Neural cell (in vitro differentiated cells): ENCODE results near the gene NDRG2. TPM values are rescaled to one million over a fixed set of nuclear protein-coding genes. Genes with fewer than 3 reads are reported as not detected.

Experiments
- H2AFZ ChIP-seq: fragments of 200-600, 300-800 bp; sonication (generic), shearing (Covaris generic); 2 replicates; pipeline ENCODE4 v1.6.0; 2014; ENCODE audit warnings: low read depth, mild to moderate bottlenecking, antibody characterized with exemption, low read length, moderate library complexity
- H3F3A ChIP-seq: fragments of 200-600 bp; shearing (Covaris generic); 2 replicates; pipeline ENCODE4 v1.6.1; 2016; ENCODE audit warnings: mild to moderate bottlenecking, moderate library complexity, mixed read lengths, antibody characterized with exemption, low read length; ENCODE audit not compliant: insufficient read depth, poor library complexity, severe bottlenecking
- H3K27ac ChIP-seq: fragments of 200-600, 300-800 bp; sonication (generic), shearing (Covaris generic); 2 replicates; pipeline ENCODE4 v1.5.1; 2014; ENCODE audit warnings: mild to moderate bottlenecking, low read length, moderate library complexity
- H3K27me3 ChIP-seq: fragments of 300-800, 200-600 bp; sonication (generic), shearing (Covaris generic); 2 replicates; pipeline ENCODE4 v1.6.0; 2014; ENCODE audit warnings: mild to moderate bottlenecking, low read depth, low read length, moderate library complexity; ENCODE audit not compliant: insufficient read depth
- H3K36me3 ChIP-seq: fragments of 300-800, 200-600 bp; sonication (generic), shearing (Covaris generic); 2 replicates; pipeline ENCODE4 v1.5.1; 2014; ENCODE audit warnings: mild to moderate bottlenecking, antibody characterized with exemption, low read length, moderate library complexity; ENCODE audit not compliant: insufficient read depth
- H3K4me2 ChIP-seq: fragments of 300-800, 200-600 bp; sonication (generic), shearing (Covaris generic); 2 replicates; pipeline ENCODE4 v1.6.0; 2014; ENCODE audit warnings: mild to moderate bottlenecking, low read length
- H3K4me3 ChIP-seq: fragments of 300-800, 200-600 bp; sonication (generic), shearing (Covaris generic); 2 replicates; pipeline ENCODE4 v1.5.1; 2014; ENCODE audit warnings: mild to moderate bottlenecking, low read length, moderate library complexity
- H3K79me2 ChIP-seq: fragments of 200-600 bp; shearing (Covaris generic); replicated peaks from 2 replicates; pipeline ENCODE4 v1.6.0; 2014; ENCODE audit warnings: mild to moderate bottlenecking, low read length, moderate library complexity; ENCODE audit not compliant: insufficient read depth
- H3K9ac ChIP-seq: fragments of 300-800, 200-600 bp; sonication (generic), shearing (Covaris generic); 2 replicates; pipeline ENCODE4 v1.6.1; 2016; ENCODE audit warnings: mild to moderate bottlenecking, low read length, mixed read lengths
- H3K9me2 ChIP-seq: fragments of 200-600 bp; shearing (Covaris generic); 2 replicates; pipeline ENCODE4 v1.6.1; 2016; ENCODE audit warnings: mild to moderate bottlenecking, low read length, mixed read lengths; ENCODE audit not compliant: insufficient read depth
- H3K9me3 ChIP-seq: fragments of 200-600, 300-800 bp; sonication (generic), shearing (Covaris generic); 2 replicates; pipeline ENCODE4 v1.6.1; 2016; ENCODE audit warnings: mild to moderate bottlenecking, mixed run types, low read length, moderate library complexity, mixed read lengths
- H4K20me1 ChIP-seq: fragments of 200-600 bp; shearing (Covaris generic); 2 replicates; pipeline ENCODE4 v1.6.1; 2016; ENCODE audit warnings: mild to moderate bottlenecking, mixed run types; ENCODE audit not compliant: insufficient read depth
- EP300 ChIP-seq: fragments of 450-650 bp; conservative IDR thresholded peaks from 2 replicates; pipeline ENCODE4 v1.6.1; 2014; ENCODE audit warnings: antibody characterized with exemption, mild to moderate bottlenecking, moderate library complexity; ENCODE audit not compliant: poor library complexity, severe bottlenecking
- EZH2 ChIP-seq: fragments of 200-600, 300-800 bp; shearing (Covaris generic), sonication (generic); IDR thresholded peaks from 2 replicates; pipeline ENCODE4 v1.6.1; 2014; ENCODE audit warnings: antibody characterized with exemption, low read length, borderline replicate concordance, mild to moderate bottlenecking; ENCODE audit not compliant: insufficient read depth, poor library complexity, severe bottlenecking
- MXI1 ChIP-seq: fragments of 450-650 bp; conservative IDR thresholded peaks from 2 replicates; pipeline ENCODE4 v1.6.1; 2014; ENCODE audit warnings: antibody characterized with exemption, mild to moderate bottlenecking; ENCODE audit not compliant: poor library complexity, severe bottlenecking
- POLR2AphosphoS5 ChIP-seq: IDR thresholded peaks from 2 replicates; pipeline ENCODE4 v1.6.1; 2012
- RAD21 ChIP-seq: fragments of 450-650 bp; conservative IDR thresholded peaks from 2 replicates; pipeline ENCODE4 v1.6.1; 2014; ENCODE audit warnings: antibody characterized with exemption, mild to moderate bottlenecking, moderate library complexity
- REST ChIP-seq: IDR thresholded peaks from 2 replicates; pipeline ENCODE4 v1.6.1; 2012; ENCODE audit warnings: borderline replicate concordance
- SMC3 ChIP-seq: fragments of 450-650 bp; conservative IDR thresholded peaks from 2 replicates; pipeline ENCODE4 v1.6.1; 2014; ENCODE audit warnings: antibody characterized with exemption, mild to moderate bottlenecking, moderate library complexity; ENCODE audit not compliant: poor library complexity
- TAF1 ChIP-seq: IDR thresholded peaks from 2 replicates; pipeline ENCODE4 v1.6.1; 2012; ENCODE audit warnings: low read depth
- polyA plus RNA-seq: library from polyadenylated mRNA; depleted of rRNA; stranded (reverse); fragments of >200 nt; gene quantifications from 2 replicates; pipeline ENCODE4 v1.2.3, GENCODE V29; 2014
- TF ChIP-seq, protein P1 (sequence below): fragments of 450-650 bp; IDR thresholded peaks from 2 replicates; pipeline ENCODE4 v1.5.1; 2014; ENCODE audit warnings: antibody characterized with exemption, mild to moderate bottlenecking, moderate library complexity; ENCODE audit not compliant: poor library complexity, severe bottlenecking

Gene NDRG2
- polyA plus RNA-seq, 1 donor from 2014 or later = 43.3 TPM

GRCh38 chr14:21034707-21035106 lies 9.8 kb upstream of the NDRG2 start, which contains the start of gene RNASE13:
RNASE13 (minus strand) TSS chr14:21034807; CDS start chr14:21034288, 519 bp downstream.
- Histone ChIP-seq H3K9me2 (no peaks in the 10 kb centered on the region), H4K20me1 (no peaks in the 10 kb centered on the region), H3K79me2 (no peaks in the 10 kb centered on the region), H3K4me3 (no peak within 1 kb of the TSS), H3K36me3 (no peaks in the 10 kb centered on the region), H3K27ac (no peak within 1 kb of the TSS), H3K9me3 (no peaks in the 10 kb centered on the region), H2AFZ (no peak within 1 kb of the TSS), H3K27me3 (no peaks in the 10 kb centered on the region), H3K9ac (no peak within 1 kb of the TSS), H3K4me2 (no peak within 1 kb of the TSS), H3F3A (no peaks in the 10 kb centered on the region)
- TF ChIP-seq REST (no peak), RAD21 (no peak), EZH2 (no peak)

GRCh38 chr14:21033133-21033698 lies 8.4 kb upstream of the NDRG2 start:
- TF ChIP-seq MXI1 (no peak), TAF1 (no peak), REST (no peak), EP300 (no peak), SMC3 (no peak), EZH2 (no peak), RAD21 (no peak), POLR2AphosphoS5 (no peak)
- TF ChIP-seq, protein P1, sequence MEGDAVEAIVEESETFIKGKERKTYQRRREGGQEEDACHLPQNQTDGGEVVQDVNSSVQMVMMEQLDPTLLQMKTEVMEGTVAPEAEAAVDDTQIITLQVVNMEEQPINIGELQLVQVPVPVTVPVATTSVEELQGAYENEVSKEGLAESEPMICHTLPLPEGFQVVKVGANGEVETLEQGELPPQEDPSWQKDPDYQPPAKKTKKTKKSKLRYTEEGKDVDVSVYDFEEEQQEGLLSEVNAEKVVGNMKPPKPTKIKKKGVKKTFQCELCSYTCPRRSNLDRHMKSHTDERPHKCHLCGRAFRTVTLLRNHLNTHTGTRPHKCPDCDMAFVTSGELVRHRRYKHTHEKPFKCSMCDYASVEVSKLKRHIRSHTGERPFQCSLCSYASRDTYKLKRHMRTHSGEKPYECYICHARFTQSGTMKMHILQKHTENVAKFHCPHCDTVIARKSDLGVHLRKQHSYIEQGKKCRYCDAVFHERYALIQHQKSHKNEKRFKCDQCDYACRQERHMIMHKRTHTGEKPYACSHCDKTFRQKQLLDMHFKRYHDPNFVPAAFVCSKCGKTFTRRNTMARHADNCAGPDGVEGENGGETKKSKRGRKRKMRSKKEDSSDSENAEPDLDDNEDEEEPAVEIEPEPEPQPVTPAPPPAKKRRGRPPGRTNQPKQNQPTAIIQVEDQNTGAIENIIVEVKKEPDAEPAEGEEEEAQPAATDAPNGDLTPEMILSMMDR = no peak
- H4K20me1 ChIP-seq = no peaks in the 10 kb centered on the region
- no peak overlapping the region for H3K27ac ChIP-seq
- H3K79me2 ChIP-seq = no peaks in the 10 kb centered on the region
- no peak overlapping the region for H3K9ac ChIP-seq
- no peaks in the 10 kb centered on the region for H3F3A ChIP-seq
- no peak overlapping the region for H2AFZ ChIP-seq
- H3K4me2 ChIP-seq = no peak overlapping the region
- no peaks in the 10 kb centered on the region for H3K9me2 ChIP-seq
- H3K9me3 ChIP-seq = no peaks in the 10 kb centered on the region
- H3K36me3 ChIP-seq = no peaks in the 10 kb centered on the region
- no peak overlapping the region for H3K4me3 ChIP-seq
- H3K27me3 ChIP-seq = no peaks in the 10 kb centered on the region
